Stimulated activated naive B cell treated with anti-CD40 and anti-IgM and Interleukin-4, amounts not matched to agents 10 μg/mL and 1 μg/mL and 100 μg/mL, for 72 hours (primary cell): Measurements from ENCODE around the gene C6orf52.
"Not testable (repeated sequence)": the region's sequence is repeated elsewhere in the genome, so short reads cannot be mapped to it uniquely, and the experiment has no call there.

Source experiments
- ATAC-seq, 2 donors: fragments of 150-1000 bp; cut with Tn5 transposase; replicated peaks; 2 replicates each; pipeline ENCODE4 v1.10.0; 2021; ENCODE audit warnings: moderate library complexity in 1 of 2
- DNase-seq: peaks from one replicate; pipeline ENCODE4 v3.0.0; 2021
- H3K27ac Mint-ChIP-seq: one replicate; pipeline ENCODE4 v1.8.0; 2022; ENCODE audit warnings: mild to moderate bottlenecking, mixed read lengths
- H3K27me3 Mint-ChIP-seq, 2 donors: one replicate each; pipeline ENCODE4 v1.8.0; 2022; ENCODE audit warnings: mixed read lengths in 2 of 2
- H3K36me3 Mint-ChIP-seq, 2 donors: one replicate each; pipeline ENCODE4 v1.8.0; 2022; ENCODE audit warnings: mixed read lengths in 2 of 2, mild to moderate bottlenecking in 1 of 2
- H3K4me1 Mint-ChIP-seq, 2 donors: one replicate each; pipeline ENCODE4 v1.8.0; 2022; ENCODE audit warnings: mixed read lengths in 2 of 2, mild to moderate bottlenecking in 1 of 2
- H3K4me3 Mint-ChIP-seq, 2 donors: one replicate each; pipeline ENCODE4 v1.8.0; 2022; ENCODE audit warnings: mild to moderate bottlenecking in 2 of 2, mixed read lengths in 2 of 2, moderate library complexity in 1 of 2
- H3K9me3 Mint-ChIP-seq, 2 donors: one replicate each; pipeline ENCODE4 v1.8.0; 2022; ENCODE audit warnings: mixed read lengths in 2 of 2, mild to moderate bottlenecking in 1 of 2

C6orf52 gene

GRCh38 chr6:10694302-10695085 is at the start of gene C6orf52, which contains the start of gene PAK1IP1:
Gene C6orf52, minus strand, starts transcription at chr6:10694616. Its CDS starts 7,066 bp downstream, at chr6:10687550.
Gene PAK1IP1, plus strand, starts transcription at chr6:10694972. Its CDS starts 14 bp downstream, at chr6:10694986.
- Mint-ChIP-seq H3K4me1 (peaks cover 20 to 47% of the 10 kb centered on the region in 2 donors), H3K27ac (peak within 1 kb of the TSS; percentile 99), H3K4me3 (peak within 1 kb of the TSS; percentile 89 to 97), H3K36me3 (peaks cover 21 to 36% of the 10 kb centered on the region in 2 donors), H3K27me3 (no peaks in the 10 kb centered on the region), H3K9me3 (no peaks in the 10 kb centered on the region)
- ATAC-seq (peak; percentile 96 to 98), DNase-seq (peak; percentile 93)

- DNase-seq (no peak), ATAC-seq (no peak)
- H3K9me3 Mint-ChIP-seq: no peaks in the 10 kb centered on the region
- peaks cover 7 to 12% of the 10 kb centered on the region in 2 donors for H3K4me1 Mint-ChIP-seq
- H3K27ac Mint-ChIP-seq: no peak overlapping the region
- no peaks in the 10 kb centered on the region for H3K27me3 Mint-ChIP-seq
- no peak overlapping the region for H3K4me3 Mint-ChIP-seq
- H3K36me3 Mint-ChIP-seq: peaks cover 3 to 11% of the 10 kb centered on the region in 2 donors
Measured at GRCh38 chr6:10743515-10743914, 49.1 kb upstream of the C6orf52 start.

- Mint-ChIP-seq H3K27ac (no peak overlapping the region), H3K36me3 (peaks cover 3 to 11% of the 10 kb centered on the region in 2 donors), H3K4me1 (peaks cover 7% of the 10 kb centered on the region in 2 donors), H3K9me3 (no peaks in the 10 kb centered on the region), H3K4me3 (no peak overlapping the region), H3K27me3 (no peaks in the 10 kb centered on the region)
- ATAC-seq (no peak), DNase-seq (no peak)
Measured at GRCh38 chr6:10742251-10742650, 47.8 kb upstream of the C6orf52 start.

GRCh38 chr6:10741643-10742042 is 47.2 kb upstream of the C6orf52 start:
- not testable (repeated sequence) for H3K4me1 Mint-ChIP-seq, ATAC-seq, DNase-seq, H3K27ac Mint-ChIP-seq, H3K4me3 Mint-ChIP-seq, H3K27me3 Mint-ChIP-seq, H3K9me3 Mint-ChIP-seq
- H3K36me3 Mint-ChIP-seq: peaks cover 3 to 11% of the 10 kb centered on the region in 2 donors

- Mint-ChIP-seq H3K4me1 (peaks cover 0 to under 1% of the 10 kb centered on the region in 2 donors), H3K27me3 (no peaks in the 10 kb centered on the region), H3K36me3 (peaks cover 3 to 9% of the 10 kb centered on the region in 2 donors), H3K4me3 (no peak overlapping the region), H3K9me3 (no peaks in the 10 kb centered on the region), H3K27ac (no peak overlapping the region)
- ATAC-seq (no peak), DNase-seq (no peak)
Measured at GRCh38 chr6:10740061-10740460, 45.6 kb upstream of the C6orf52 start.

GRCh38 chr6:10736731-10737130 is 42.3 kb upstream of the C6orf52 start:
- Mint-ChIP-seq H3K36me3 (peaks cover 6 to 17% of the 10 kb centered on the region in 2 donors), H3K27me3 (no peaks in the 10 kb centered on the region), H3K4me1 (no peaks in the 10 kb centered on the region), H3K27ac (no peak overlapping the region), H3K9me3 (no peaks in the 10 kb centered on the region), H3K4me3 (no peak overlapping the region)
- DNase-seq (no peak), ATAC-seq (no peak)

GRCh38 chr6:10733863-10734262 is 39.4 kb upstream of the C6orf52 start:
- peaks cover 6 to 22% of the 10 kb centered on the region in 2 donors for H3K36me3 Mint-ChIP-seq
- H3K9me3 Mint-ChIP-seq: no peaks in the 10 kb centered on the region
- no peak overlapping the region for H3K4me3 Mint-ChIP-seq
- no peaks in the 10 kb centered on the region for H3K27me3 Mint-ChIP-seq
- DNase-seq (no peak), ATAC-seq (no peak)
- H3K27ac Mint-ChIP-seq: no peak overlapping the region
- H3K4me1 Mint-ChIP-seq: peaks cover 0 to 5% of the 10 kb centered on the region in 2 donors

- no peaks in the 10 kb centered on the region for H3K27me3 Mint-ChIP-seq
- H3K4me3 Mint-ChIP-seq: no peak overlapping the region
- no peak for ATAC-seq
- H3K4me1 Mint-ChIP-seq: peaks cover 1 to 6% of the 10 kb centered on the region in 2 donors
- H3K27ac Mint-ChIP-seq: no peak overlapping the region
- H3K9me3 Mint-ChIP-seq: no peaks in the 10 kb centered on the region
- DNase-seq: no peak
- peaks cover 6 to 23% of the 10 kb centered on the region in 2 donors for H3K36me3 Mint-ChIP-seq
Measured at GRCh38 chr6:10733151-10733715, 38.8 kb upstream of the C6orf52 start.

- peaks cover 17 to 25% of the 10 kb centered on the region in 2 donors for H3K4me1 Mint-ChIP-seq
- no peak overlapping the region for H3K27ac Mint-ChIP-seq
- H3K4me3 Mint-ChIP-seq: no peak overlapping the region
- H3K9me3 Mint-ChIP-seq: no peaks in the 10 kb centered on the region
- DNase-seq: no peak
- peaks cover 13 to 48% of the 10 kb centered on the region in 2 donors for H3K36me3 Mint-ChIP-seq
- H3K27me3 Mint-ChIP-seq: no peaks in the 10 kb centered on the region
- no peak for ATAC-seq
Measured at GRCh38 chr6:10730254-10730653, 35.8 kb upstream of the C6orf52 start.

GRCh38 chr6:10725716-10726115 is 31.3 kb upstream of the C6orf52 start:
- Mint-ChIP-seq H3K4me3 (no peak overlapping the region), H3K36me3 (peaks cover 8 to 36% of the 10 kb centered on the region in 2 donors), H3K4me1 (peaks cover 34 to 55% of the 10 kb centered on the region in 2 donors), H3K9me3 (no peaks in the 10 kb centered on the region), H3K27ac (no peak overlapping the region), H3K27me3 (no peaks in the 10 kb centered on the region)
- DNase-seq (no peak), ATAC-seq (no peak)

- H3K4me3 Mint-ChIP-seq: no peak overlapping the region
- H3K9me3 Mint-ChIP-seq: no peaks in the 10 kb centered on the region
Measured at GRCh38 chr6:10725044-10725443, 30.6 kb upstream of the C6orf52 start.

GRCh38 chr6:10723567-10723881 is 29.1 kb upstream of the C6orf52 start:
- Mint-ChIP-seq H3K27ac (peak overlapping the region; percentile 96), H3K36me3 (peaks cover 14 to 33% of the 10 kb centered on the region in 2 donors), H3K4me1 (peaks cover 31 to 55% of the 10 kb centered on the region in 2 donors), H3K4me3 (peak overlapping the region; percentile 92 to 94), H3K27me3 (no peaks in the 10 kb centered on the region), H3K9me3 (peaks cover 0 to 4% of the 10 kb centered on the region in 2 donors)
- ATAC-seq: no peak
- DNase-seq: no peak

More at GRCh38 chr6:10725044-10725443, 30.6 kb upstream of the C6orf52 start:
- no peak for ATAC-seq
- Mint-ChIP-seq H3K4me1 (peaks cover 31 to 55% of the 10 kb centered on the region in 2 donors), H3K27me3 (no peaks in the 10 kb centered on the region), H3K27ac (no peak overlapping the region), H3K36me3 (peaks cover 9 to 29% of the 10 kb centered on the region in 2 donors)
- no peak for DNase-seq

GRCh38 chr6:10722820-10723566 is 28.6 kb upstream of the C6orf52 start, which contains the start of gene TMEM14C:
Gene TMEM14C, plus strand, starts transcription at chr6:10723070. Its CDS starts 1,544 bp downstream, at chr6:10724614.
- Mint-ChIP-seq H3K4me3 (peak within 1 kb of the TSS; percentile 92 to 94), H3K4me1 (peaks cover 27 to 52% of the 10 kb centered on the region in 2 donors), H3K9me3 (peaks cover 0 to 4% of the 10 kb centered on the region in 2 donors), H3K36me3 (peaks cover 14 to 32% of the 10 kb centered on the region in 2 donors), H3K27me3 (no peaks in the 10 kb centered on the region), H3K27ac (peak within 1 kb of the TSS; percentile 96)
- ATAC-seq (peak; percentile 96 to 98), DNase-seq (peak; percentile 90)

- DNase-seq (no peak), ATAC-seq (no peak)
- peak overlapping the region; percentile 96 for H3K27ac Mint-ChIP-seq
- H3K4me3 Mint-ChIP-seq: peak overlapping the region; percentile 92 to 94
- peaks cover 12 to 28% of the 10 kb centered on the region in 2 donors for H3K36me3 Mint-ChIP-seq
- H3K27me3 Mint-ChIP-seq: no peaks in the 10 kb centered on the region
- peaks cover 0 to 4% of the 10 kb centered on the region in 2 donors for H3K9me3 Mint-ChIP-seq
- peaks cover 25 to 48% of the 10 kb centered on the region in 2 donors for H3K4me1 Mint-ChIP-seq
Measured at GRCh38 chr6:10722570-10722819, 28.1 kb upstream of the C6orf52 start.
